B cell (primary cell): ENCODE results near the gene NANOS3. TPM values are rescaled to one million over a fixed set of nuclear protein-coding genes. Genes with fewer than 3 reads are reported as not detected.

Source experiments
- ATAC-seq: fragments of 200-7000 bp; cut with Tn5 transposase; one replicate; pipeline ENCODE4 v1.10.0; 2021; ENCODE audit warnings: low read depth, mild to moderate bottlenecking, moderate number of reproducible peaks, moderate library complexity
- CTCF ChIA-PET: fragments of 350-600 bp; sonication (Branson Sonifier 250); formaldehyde crosslinking; loops from one replicate; lab custom pipeline; 2021; ENCODE audit warnings: antibody characterized with exemption, inconsistent platforms; lab: Charles Lee
- POLR2A ChIA-PET: fragments of 350-600 bp; sonication (Branson Sonifier 250); formaldehyde crosslinking; loops from one replicate; lab custom pipeline; 2021; ENCODE audit warnings: antibody characterized with exemption; lab: Charles Lee
- DNase-seq: peaks from one replicate; pipeline ENCODE4 v3.0.0; 2013
- H2AFZ ChIP-seq: 2 replicates; pipeline ENCODE4 v1.6.1; 2012; ENCODE audit warnings: mild to moderate bottlenecking, low read depth, low read length; ENCODE audit not compliant: insufficient read depth, poor library complexity, severe bottlenecking
- H3K27ac ChIP-seq, 2 donors: 1 replicate in 1 of 2; 2 replicates in 1 of 2; pipeline ENCODE4 v1.5.1; 2012 to 2013; ENCODE audit warnings: low read length in 2 of 2, mild to moderate bottlenecking in 2 of 2, moderate library complexity in 1 of 2
- H3K27me3 ChIP-seq, 4 experiments: fragments of 200-600 bp in 1 of 4; sonication (generic) in 1 of 4; replicated peaks in 1 of 4; 1 replicate in 2 of 4; 2 replicates in 2 of 4; pipeline versions ENCODE4 v1.6.1 to v1.7.0; 2013 to 2016; ENCODE audit warnings: low read length in 3 of 4, mild to moderate bottlenecking in 2 of 4, mixed read lengths in 1 of 4, moderate library complexity in 1 of 4; ENCODE audit not compliant: insufficient read depth in 4 of 4, control insufficient read depth in 3 of 4; ENCODE audit errors: control extremely low read depth in 1 of 4
- H3K36me3 ChIP-seq, 2 experiments: replicated peaks in 1 of 2; 1 replicate in 1 of 2; 2 replicates in 1 of 2; pipeline versions ENCODE4 v1.6.1 to v1.7.1; 2013; ENCODE audit warnings: low read length in 1 of 2; ENCODE audit not compliant: insufficient read depth in 2 of 2, control insufficient read depth in 1 of 2; ENCODE audit errors: control extremely low read depth in 1 of 2, extremely low read depth in 1 of 2
- H3K4me1 ChIP-seq, 2 donors: fragments of 200-600 bp in 1 of 2; sonication (generic) in 1 of 2; 1 replicate in 1 of 2; 2 replicates in 1 of 2; pipeline versions ENCODE4 v1.5.1 to v1.6.1; 2013 to 2017; ENCODE audit warnings: low read length in 2 of 2; ENCODE audit not compliant: control insufficient read depth in 2 of 2, insufficient read depth in 2 of 2
- H3K4me2 ChIP-seq: replicated peaks from 2 replicates; pipeline ENCODE3; 2012; ENCODE audit warnings: mild to moderate bottlenecking, low read depth, low read length; ENCODE audit not compliant: poor library complexity, severe bottlenecking
- H3K4me3 ChIP-seq, 5 experiments: fragments of 200-600 bp in 1 of 5; sonication (generic) in 1 of 5; 1 replicate in 3 of 5; 2 replicates in 2 of 5; pipeline versions ENCODE4 v1.5.1 to v1.7.0; 2011 to 2016; ENCODE audit warnings: low read length in 4 of 5, mild to moderate bottlenecking in 4 of 5, low read depth in 2 of 5, control low read depth in 1 of 5, moderate library complexity in 1 of 5; ENCODE audit not compliant: insufficient read depth in 1 of 5; ENCODE audit errors: control extremely low read depth in 1 of 5, extremely low read depth in 1 of 5
- H3K79me2 ChIP-seq: fragments of 200-600 bp; sonication (generic); one replicate; pipeline ENCODE4 v1.6.0; 2016; ENCODE audit warnings: low read length; ENCODE audit not compliant: control insufficient read depth, insufficient read depth
- H3K9ac ChIP-seq: fragments of 200-600 bp; sonication (generic); 2 replicates; pipeline ENCODE4 v1.6.1; 2017; ENCODE audit warnings: mild to moderate bottlenecking, low read length, moderate library complexity
- H3K9me3 ChIP-seq, 3 donors: one replicate each; pipeline versions ENCODE4 v1.6.1 to v1.7.1; 2013; ENCODE audit warnings: low read length in 2 of 3; ENCODE audit not compliant: control insufficient read depth in 2 of 3, insufficient read depth in 1 of 3; ENCODE audit errors: control extremely low read depth in 1 of 3
- H4K20me1 ChIP-seq: 2 replicates; pipeline ENCODE4 v1.6.0; 2012; ENCODE audit warnings: mild to moderate bottlenecking, low read length; ENCODE audit not compliant: insufficient read depth, control insufficient read depth, poor library complexity, severe bottlenecking
- H3K27ac Mint-ChIP-seq: one replicate; pipeline ENCODE4 v1.8.0; 2021; ENCODE audit warnings: mixed read lengths
- H3K27me3 Mint-ChIP-seq: one replicate; pipeline ENCODE4 v1.8.0; 2021; ENCODE audit warnings: mixed read lengths
- H3K4me1 Mint-ChIP-seq: one replicate; pipeline ENCODE4 v1.8.0; 2021; ENCODE audit warnings: mixed read lengths
- H3K4me3 Mint-ChIP-seq: one replicate; pipeline ENCODE4 v1.8.0; 2021; ENCODE audit warnings: mixed read lengths
- H3K9me3 Mint-ChIP-seq: one replicate; pipeline ENCODE4 v1.8.0; 2022; ENCODE audit warnings: mixed read lengths; ENCODE audit not compliant: insufficient read depth
- EZH2 ChIP-seq: IDR thresholded peaks from 2 replicates; pipeline ENCODE4 v1.6.1; 2012; ENCODE audit warnings: borderline replicate concordance, low read depth, mild to moderate bottlenecking, moderate library complexity, low read length; ENCODE audit not compliant: insufficient read depth, poor library complexity, severe bottlenecking
- WGBS: methylation state at CpG from one replicate; pipeline ENCODE4 v1.1.5; 2013; ENCODE audit warnings: missing lambda C conversion rate; ENCODE audit not compliant: insufficient coverage; 5-methylcytosine and 5-hydroxymethylcytosine counted together
- intact Hi-C: fragments of 100-400 bp; cut with micrococcal nuclease; formaldehyde crosslinking; loops from one replicate; pipeline ENCODE4 v1.10.0; 2022
- polyA plus RNA-seq: library from polyadenylated mRNA; depleted of rRNA; stranded (reverse); fragments of >200 nt; gene quantifications from 2 replicates; pipeline ENCODE4 v1.2.3, GENCODE V29; 2012
- total RNA-seq, 2 donors: library from RNA; stranded (reverse); fragments of 120-200 nt in 1 of 2; gene quantifications; 1 replicate in 1 of 2; 2 replicates in 1 of 2; pipeline versions ENCODE4 v1.2.3 to v1.2.4, GENCODE V29; 2013 to 2022
- TF ChIP-seq, protein P1 (sequence below): fragments of 200-600 bp; IDR thresholded peaks from one replicate; pipeline ENCODE4 v1.8.0; 2022; ENCODE audit warnings: antibody characterized with exemption, mild to moderate bottlenecking

NANOS3 gene
- total and polyA plus RNA-seq, 2 donors (not counting 1 experiment from before 2014, with no cell fraction given): 0.49 TPM; not detected in 1

DNA sequence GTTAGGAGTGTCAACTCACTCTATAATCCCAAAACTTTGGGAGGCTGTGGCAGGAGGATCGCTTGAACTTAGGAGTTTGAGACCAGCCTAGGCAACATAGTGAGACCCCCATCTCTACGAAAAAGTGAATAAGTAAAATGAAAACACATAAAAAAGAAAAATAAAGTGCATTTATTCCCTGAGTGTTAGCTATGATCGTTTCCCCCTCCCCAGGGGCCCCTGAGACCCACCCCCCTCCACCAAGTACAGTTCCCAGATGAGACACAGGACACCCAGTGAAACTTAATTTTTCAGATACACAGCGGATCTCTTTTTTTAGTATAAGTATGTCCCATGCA is 28.6 kb upstream of the NANOS3 start:
- DNase-seq (no peak), ATAC-seq (no peak)
- ChIA-PET POLR2A (interaction anchor here (0.6 to 2.8 kb wide), 3 partner anchors 19 to 117 kb away, joined by 5 to 16 read pairs (median 14); partner anchors contain the start of gene ZSWIM4), CTCF (interaction anchor here (0.6 to 4.1 kb wide), 4 partner anchors 10 to 871 kb away, joined by 3 to 35 read pairs (median 12); no protein-coding TSS in a partner anchor)
- Histone ChIP-seq H4K20me1 (no peaks in the 10 kb centered on the region), H3K36me3 (no peaks in the 10 kb centered on the region), H3K79me2 (peaks cover under 1% of the 10 kb centered on the region), H3K27me3 (peaks cover 0 to 22% (median 0%) of the 10 kb centered on the region in 4 experiments), H3K9ac (no peak overlapping the region), H3K4me1 (peaks cover 43 to 54% of the 10 kb centered on the region in 2 donors), H3K4me3 (no peak overlapping the region), H3K4me2 (peak overlapping the region; percentile 97), H3K9me3 (no peaks in the 10 kb centered on the region), H3K27ac (no peak overlapping the region), H2AFZ (no peak overlapping the region)
- TF ChIP-seq EZH2: no peak
- TF ChIP-seq, protein P1, sequence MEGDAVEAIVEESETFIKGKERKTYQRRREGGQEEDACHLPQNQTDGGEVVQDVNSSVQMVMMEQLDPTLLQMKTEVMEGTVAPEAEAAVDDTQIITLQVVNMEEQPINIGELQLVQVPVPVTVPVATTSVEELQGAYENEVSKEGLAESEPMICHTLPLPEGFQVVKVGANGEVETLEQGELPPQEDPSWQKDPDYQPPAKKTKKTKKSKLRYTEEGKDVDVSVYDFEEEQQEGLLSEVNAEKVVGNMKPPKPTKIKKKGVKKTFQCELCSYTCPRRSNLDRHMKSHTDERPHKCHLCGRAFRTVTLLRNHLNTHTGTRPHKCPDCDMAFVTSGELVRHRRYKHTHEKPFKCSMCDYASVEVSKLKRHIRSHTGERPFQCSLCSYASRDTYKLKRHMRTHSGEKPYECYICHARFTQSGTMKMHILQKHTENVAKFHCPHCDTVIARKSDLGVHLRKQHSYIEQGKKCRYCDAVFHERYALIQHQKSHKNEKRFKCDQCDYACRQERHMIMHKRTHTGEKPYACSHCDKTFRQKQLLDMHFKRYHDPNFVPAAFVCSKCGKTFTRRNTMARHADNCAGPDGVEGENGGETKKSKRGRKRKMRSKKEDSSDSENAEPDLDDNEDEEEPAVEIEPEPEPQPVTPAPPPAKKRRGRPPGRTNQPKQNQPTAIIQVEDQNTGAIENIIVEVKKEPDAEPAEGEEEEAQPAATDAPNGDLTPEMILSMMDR: no peak
- WGBS: no CpG with 5 or more reads among the region's 4 CpGs
- H3K4me1 Mint-ChIP-seq: peaks cover 53% of the 10 kb centered on the region
- H3K4me3 Mint-ChIP-seq: peak overlapping the region; percentile 54
- intact Hi-C loops: loop anchor here (5.0 kb wide), 1 partner anchor 746 kb away; the partner anchor contains the start of gene LYL1
- H3K9me3 Mint-ChIP-seq: no peaks in the 10 kb centered on the region
- H3K27ac Mint-ChIP-seq: peak overlapping the region; percentile 59
- no peaks in the 10 kb centered on the region for H3K27me3 Mint-ChIP-seq

DNA sequence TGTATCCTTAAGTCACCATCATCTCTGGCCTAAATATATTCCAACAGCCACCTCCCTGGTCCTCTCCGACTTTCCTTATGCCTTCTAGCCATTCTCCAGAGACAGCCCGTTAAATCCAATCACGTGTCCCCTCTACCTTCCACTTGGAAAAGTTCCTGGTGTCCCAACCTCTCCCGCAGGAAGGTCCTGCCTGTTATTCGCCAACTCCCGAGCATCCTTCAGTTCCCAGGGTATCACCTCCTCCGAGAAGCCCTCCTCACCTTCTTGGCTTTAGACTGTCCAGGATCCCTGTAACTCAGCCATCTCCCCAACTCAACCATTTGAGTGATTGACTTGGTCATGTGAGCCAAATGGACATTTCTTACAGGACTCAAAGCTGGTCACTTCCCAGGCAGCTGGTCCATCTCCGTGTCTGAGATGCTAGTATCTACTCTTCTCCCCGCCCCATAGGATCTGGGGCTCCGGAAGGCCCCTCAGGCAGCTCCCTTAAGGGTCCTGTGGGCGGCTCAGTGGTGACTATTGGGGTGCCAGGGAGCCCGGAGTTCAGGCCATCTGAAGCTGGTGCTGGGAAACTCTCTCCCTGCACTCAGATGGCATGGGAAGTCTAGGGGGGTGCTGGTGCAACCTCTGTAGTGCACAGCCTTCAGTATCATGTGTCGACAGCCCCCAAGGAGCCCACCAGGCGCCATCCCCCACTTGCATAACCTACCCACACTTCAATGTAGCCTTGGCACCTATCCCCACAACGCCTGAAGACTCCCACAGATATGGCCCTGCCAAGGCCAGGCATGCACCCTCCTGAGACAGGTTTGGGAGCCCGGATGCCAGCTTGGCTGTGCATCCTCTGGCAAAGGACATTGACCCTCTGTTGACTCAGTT is 27.9 kb upstream of the NANOS3 start:
- Histone ChIP-seq H3K9me3 (no peaks in the 10 kb centered on the region), H2AFZ (no peak overlapping the region), H4K20me1 (no peaks in the 10 kb centered on the region), H3K79me2 (no peaks in the 10 kb centered on the region), H3K36me3 (no peaks in the 10 kb centered on the region), H3K27me3 (peaks cover 0 to 22% (median 0%) of the 10 kb centered on the region in 4 experiments), H3K4me3 (no peak overlapping the region), H3K4me1 (peaks cover 36 to 46% of the 10 kb centered on the region in 2 donors), H3K9ac (no peak overlapping the region), H3K27ac (no peak overlapping the region), H3K4me2 (no peak overlapping the region)
- POLR2A ChIA-PET: interaction anchor here (0.7 to 3.5 kb wide), 3 partner anchors 13 to 748 kb away, joined by 3 to 17 read pairs (median 16); partner anchors contain the start of gene ZSWIM4
- no peaks in the 10 kb centered on the region for H3K9me3 Mint-ChIP-seq
- H3K4me3 Mint-ChIP-seq: peak overlapping the region; percentile 57
- TF ChIP-seq EZH2: no peak
- TF ChIP-seq, protein P1: no peak
- peak overlapping the region; percentile 75 for H3K27ac Mint-ChIP-seq
- CTCF ChIA-PET: interaction anchor here (0.6 to 4.1 kb wide), 4 partner anchors 10 to 872 kb away, joined by 3 to 21 read pairs (median 3); no protein-coding TSS in a partner anchor
- ATAC-seq (no peak), DNase-seq (peak; percentile 40)
- H3K27me3 Mint-ChIP-seq: no peaks in the 10 kb centered on the region
- WGBS: 94% methylated on average over 15 of the region's 16 CpGs
- intact Hi-C loops: loop anchor here (5.0 kb wide), 1 partner anchor 747 kb away; the partner anchor contains the start of gene LYL1
- H3K4me1 Mint-ChIP-seq: peaks cover 49% of the 10 kb centered on the region
